ENCODE measurements around the gene TRIP11. TPM values are rescaled to one million over a fixed set of nuclear protein-coding genes. Genes with fewer than 3 reads are reported as not detected.

TRIP11 gene
- polyA plus RNA-seq, 1 donor from 2014 or later, result 8.8 TPM

- Histone ChIP-seq H3K27ac (ENCODE audit: low read length) (no peak overlapping the region), H3K4me3 (ENCODE audit: low read length) (no peak overlapping the region), H3F3A (ENCODE audit: insufficient read depth, low read length, poor library complexity, severe bottlenecking) (no peaks in the 10 kb centered on the region), H2AFZ (ENCODE audit: low read depth, low read length) (no peak overlapping the region), H3K79me2 (replicated peaks; ENCODE audit: insufficient read depth, low read length) (no peaks in the 10 kb centered on the region), H4K20me1 (ENCODE audit: insufficient read depth) (no peaks in the 10 kb centered on the region), H3K9me3 (ENCODE audit: low read length) (no peaks in the 10 kb centered on the region), H3K27me3 (ENCODE audit: insufficient read depth, low read depth, low read length) (no peaks in the 10 kb centered on the region), H3K4me2 (ENCODE audit: low read length) (no peak overlapping the region), H3K9ac (ENCODE audit: low read length) (no peak overlapping the region), H3K36me3 (ENCODE audit: insufficient read depth, low read length) (peaks cover 3% of the 10 kb centered on the region), H3K9me2 (ENCODE audit: insufficient read depth, low read length) (no peaks in the 10 kb centered on the region)
- TF ChIP-seq EP300 (conservative IDR thresholded peaks at IDR 0.05; ENCODE audit: poor library complexity, severe bottlenecking) (no peak), POLR2AphosphoS5 (IDR thresholded peaks at IDR 0.05) (no peak), EZH2 (IDR thresholded peaks at IDR 0.05; ENCODE audit: borderline replicate concordance, insufficient read depth, low read length, poor library complexity, severe bottlenecking) (no peak), RAD21 (conservative IDR thresholded peaks at IDR 0.05) (no peak), SMC3 (conservative IDR thresholded peaks at IDR 0.05; ENCODE audit: poor library complexity) (no peak)
These were observed 59.7 kb downstream of the TRIP11 start for GRCh38 chr14:91980157-91980556.

DNA sequence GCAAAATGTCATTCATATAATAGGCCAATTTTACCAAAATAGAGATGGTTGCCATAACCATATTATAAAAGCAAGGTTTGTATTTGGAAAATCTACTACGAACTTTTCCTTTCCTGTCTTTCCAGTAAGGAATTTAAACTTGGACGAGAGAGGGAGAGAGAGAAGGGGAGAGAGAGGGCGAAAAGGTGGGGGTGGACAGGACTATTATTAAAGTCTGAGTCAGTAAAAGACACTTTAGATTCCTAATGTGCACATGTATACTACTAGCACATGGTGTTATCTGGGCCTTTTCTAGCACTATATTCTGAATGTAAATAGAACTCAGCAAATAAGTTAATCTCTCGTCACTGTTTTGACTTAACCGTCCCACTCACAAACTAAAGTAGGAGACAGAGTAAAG lies 62.0 kb downstream of the TRIP11 start:
- no peaks in the 10 kb centered on the region for H3K27me3 ChIP-seq (ENCODE audit: insufficient read depth, low read depth, low read length)
- H3K79me2 ChIP-seq (replicated peaks; ENCODE audit: insufficient read depth, low read length), result no peaks in the 10 kb centered on the region
- H3K9me2 ChIP-seq (ENCODE audit: insufficient read depth, low read length), result no peaks in the 10 kb centered on the region
- H3K4me3 ChIP-seq (ENCODE audit: low read length), result no peak overlapping the region
- H3K4me2 ChIP-seq (ENCODE audit: low read length), result no peak overlapping the region
- H3K27ac ChIP-seq (ENCODE audit: low read length), result no peak overlapping the region
- no peak overlapping the region for H2AFZ ChIP-seq (ENCODE audit: low read depth, low read length)
- H4K20me1 ChIP-seq (ENCODE audit: insufficient read depth), result no peaks in the 10 kb centered on the region
- no peak for TF ChIP-seq EP300 (conservative IDR thresholded peaks at IDR 0.05; ENCODE audit: poor library complexity, severe bottlenecking)
- no peak for TF ChIP-seq SMC3 (conservative IDR thresholded peaks at IDR 0.05; ENCODE audit: poor library complexity)
- TF ChIP-seq RAD21 (conservative IDR thresholded peaks at IDR 0.05), result no peak
- TF ChIP-seq EZH2 (IDR thresholded peaks at IDR 0.05; ENCODE audit: borderline replicate concordance, insufficient read depth, low read length, poor library complexity, severe bottlenecking), result no peak
- TF ChIP-seq CTCF (IDR thresholded peaks at IDR 0.05; ENCODE audit: poor library complexity, severe bottlenecking), result no peak
- no peak for TF ChIP-seq POLR2AphosphoS5 (IDR thresholded peaks at IDR 0.05)
- TF ChIP-seq MXI1 (conservative IDR thresholded peaks at IDR 0.05; ENCODE audit: poor library complexity, severe bottlenecking), result no peak
- TF ChIP-seq, protein P1, sequence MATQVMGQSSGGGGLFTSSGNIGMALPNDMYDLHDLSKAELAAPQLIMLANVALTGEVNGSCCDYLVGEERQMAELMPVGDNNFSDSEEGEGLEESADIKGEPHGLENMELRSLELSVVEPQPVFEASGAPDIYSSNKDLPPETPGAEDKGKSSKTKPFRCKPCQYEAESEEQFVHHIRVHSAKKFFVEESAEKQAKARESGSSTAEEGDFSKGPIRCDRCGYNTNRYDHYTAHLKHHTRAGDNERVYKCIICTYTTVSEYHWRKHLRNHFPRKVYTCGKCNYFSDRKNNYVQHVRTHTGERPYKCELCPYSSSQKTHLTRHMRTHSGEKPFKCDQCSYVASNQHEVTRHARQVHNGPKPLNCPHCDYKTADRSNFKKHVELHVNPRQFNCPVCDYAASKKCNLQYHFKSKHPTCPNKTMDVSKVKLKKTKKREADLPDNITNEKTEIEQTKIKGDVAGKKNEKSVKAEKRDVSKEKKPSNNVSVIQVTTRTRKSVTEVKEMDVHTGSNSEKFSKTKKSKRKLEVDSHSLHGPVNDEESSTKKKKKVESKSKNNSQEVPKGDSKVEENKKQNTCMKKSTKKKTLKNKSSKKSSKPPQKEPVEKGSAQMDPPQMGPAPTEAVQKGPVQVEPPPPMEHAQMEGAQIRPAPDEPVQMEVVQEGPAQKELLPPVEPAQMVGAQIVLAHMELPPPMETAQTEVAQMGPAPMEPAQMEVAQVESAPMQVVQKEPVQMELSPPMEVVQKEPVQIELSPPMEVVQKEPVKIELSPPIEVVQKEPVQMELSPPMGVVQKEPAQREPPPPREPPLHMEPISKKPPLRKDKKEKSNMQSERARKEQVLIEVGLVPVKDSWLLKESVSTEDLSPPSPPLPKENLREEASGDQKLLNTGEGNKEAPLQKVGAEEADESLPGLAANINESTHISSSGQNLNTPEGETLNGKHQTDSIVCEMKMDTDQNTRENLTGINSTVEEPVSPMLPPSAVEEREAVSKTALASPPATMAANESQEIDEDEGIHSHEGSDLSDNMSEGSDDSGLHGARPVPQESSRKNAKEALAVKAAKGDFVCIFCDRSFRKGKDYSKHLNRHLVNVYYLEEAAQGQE (IDR thresholded peaks at IDR 0.05; ENCODE audit: borderline replicate concordance), result no peak
- no peak for TF ChIP-seq TAF1 (IDR thresholded peaks at IDR 0.05; ENCODE audit: low read depth)
- H3K9me3 ChIP-seq (ENCODE audit: low read length), result no peaks in the 10 kb centered on the region
- peaks cover 3% of the 10 kb centered on the region for H3K36me3 ChIP-seq (ENCODE audit: insufficient read depth, low read length)
- no peak overlapping the region for H3K9ac ChIP-seq (ENCODE audit: low read length)
- H3F3A ChIP-seq (ENCODE audit: insufficient read depth, low read length, poor library complexity, severe bottlenecking), result no peaks in the 10 kb centered on the region

Measured in neural cell (in vitro differentiated cells).